ENCODE measurements around the gene LRP1B. TPM values are rescaled to one million over a fixed set of nuclear protein-coding genes. Genes with fewer than 3 reads are reported as not detected.

The LRP1B gene
- total RNA-seq, 1 experiment from 2014 or later: 0.21 TPM

DNA sequence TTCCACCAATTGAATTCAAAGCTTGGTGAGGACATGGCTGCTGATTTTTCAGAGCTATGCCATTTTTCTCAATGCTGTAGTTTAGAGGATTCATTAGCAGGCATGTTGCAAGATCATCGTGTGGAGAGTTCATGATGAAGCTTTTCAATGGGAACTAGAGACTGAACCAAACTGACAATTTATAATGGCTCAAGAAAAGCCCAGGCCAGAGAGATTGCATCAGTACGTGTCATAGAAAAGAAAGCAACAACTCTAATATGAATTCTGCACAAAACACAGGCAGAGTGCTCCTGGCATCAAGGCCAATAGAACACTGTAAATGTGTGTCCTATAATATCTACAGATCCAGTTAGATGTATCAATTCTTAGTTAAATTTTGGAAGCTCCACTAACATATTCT lies 477.6 kb downstream of the LRP1B start:
- no peak overlapping the region for H3K4me3 Mint-ChIP-seq (ENCODE audit: low read depth, unreplicated experiment)
- no peaks in the 10 kb centered on the region for H3K4me1 Mint-ChIP-seq (ENCODE audit: low read depth, unreplicated experiment)
- intact Hi-C loops (cut with micrococcal nuclease; ENCODE audit: unreplicated experiment): no loop called here
- no peak overlapping the region for H3K27ac Mint-ChIP-seq (ENCODE audit: unreplicated experiment)
- BruUV-seq (replicated peaks): no TSS peak
- CTCF ChIA-PET: interaction anchor here (0.6 kb wide), 1 partner anchor 145 kb away, joined by 3 read pairs; no protein-coding TSS in a partner anchor
- H3K9me3 Mint-ChIP-seq (ENCODE audit: low read depth, unreplicated experiment): peaks cover 4% of the 10 kb centered on the region
- H3K27me3 Mint-ChIP-seq (ENCODE audit: unreplicated experiment): no peaks in the 10 kb centered on the region
- H3K36me3 Mint-ChIP-seq (ENCODE audit: insufficient read depth, unreplicated experiment): no peaks in the 10 kb centered on the region
- no peak for DNase-seq
- TF ChIP-seq, protein P1, sequence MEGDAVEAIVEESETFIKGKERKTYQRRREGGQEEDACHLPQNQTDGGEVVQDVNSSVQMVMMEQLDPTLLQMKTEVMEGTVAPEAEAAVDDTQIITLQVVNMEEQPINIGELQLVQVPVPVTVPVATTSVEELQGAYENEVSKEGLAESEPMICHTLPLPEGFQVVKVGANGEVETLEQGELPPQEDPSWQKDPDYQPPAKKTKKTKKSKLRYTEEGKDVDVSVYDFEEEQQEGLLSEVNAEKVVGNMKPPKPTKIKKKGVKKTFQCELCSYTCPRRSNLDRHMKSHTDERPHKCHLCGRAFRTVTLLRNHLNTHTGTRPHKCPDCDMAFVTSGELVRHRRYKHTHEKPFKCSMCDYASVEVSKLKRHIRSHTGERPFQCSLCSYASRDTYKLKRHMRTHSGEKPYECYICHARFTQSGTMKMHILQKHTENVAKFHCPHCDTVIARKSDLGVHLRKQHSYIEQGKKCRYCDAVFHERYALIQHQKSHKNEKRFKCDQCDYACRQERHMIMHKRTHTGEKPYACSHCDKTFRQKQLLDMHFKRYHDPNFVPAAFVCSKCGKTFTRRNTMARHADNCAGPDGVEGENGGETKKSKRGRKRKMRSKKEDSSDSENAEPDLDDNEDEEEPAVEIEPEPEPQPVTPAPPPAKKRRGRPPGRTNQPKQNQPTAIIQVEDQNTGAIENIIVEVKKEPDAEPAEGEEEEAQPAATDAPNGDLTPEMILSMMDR (IDR thresholded peaks at IDR 0.05; ENCODE audit: unreplicated experiment): no peak

DNA sequence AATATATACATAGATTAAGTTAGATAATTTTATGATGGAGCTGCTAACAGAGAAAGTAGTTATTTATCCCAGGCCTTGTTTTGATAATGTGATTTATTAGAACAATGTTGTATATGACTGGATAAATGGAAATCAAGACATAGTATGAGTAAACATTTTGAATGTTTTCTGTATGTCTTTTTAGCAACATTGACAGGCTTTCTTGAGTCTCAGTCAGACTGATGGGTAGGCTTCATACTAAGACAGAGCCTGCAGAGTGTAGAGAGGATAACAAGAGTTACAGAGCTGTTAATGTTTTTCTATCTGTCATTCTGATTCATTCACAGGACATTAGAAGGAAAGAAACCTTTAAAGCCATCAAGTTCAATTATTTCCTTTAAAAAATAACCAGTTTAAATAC lies 478.5 kb downstream of the LRP1B start:
- no peak overlapping the region for H3K4me3 Mint-ChIP-seq (ENCODE audit: low read depth, unreplicated experiment)
- no peak for DNase-seq
- peaks cover 4% of the 10 kb centered on the region for H3K9me3 Mint-ChIP-seq (ENCODE audit: low read depth, unreplicated experiment)
- no peaks in the 10 kb centered on the region for H3K4me1 Mint-ChIP-seq (ENCODE audit: low read depth, unreplicated experiment)
- no TSS peak for BruUV-seq (replicated peaks)
- no peaks in the 10 kb centered on the region for H3K36me3 Mint-ChIP-seq (ENCODE audit: insufficient read depth, unreplicated experiment)
- intact Hi-C loops (cut with micrococcal nuclease; ENCODE audit: unreplicated experiment): no loop called here
- H3K27ac Mint-ChIP-seq (ENCODE audit: unreplicated experiment): no peak overlapping the region
- H3K27me3 Mint-ChIP-seq (ENCODE audit: unreplicated experiment): no peaks in the 10 kb centered on the region
- CTCF ChIA-PET: no interaction called here
- TF ChIP-seq, protein P1 (IDR thresholded peaks at IDR 0.05; ENCODE audit: unreplicated experiment): no peak

DNA sequence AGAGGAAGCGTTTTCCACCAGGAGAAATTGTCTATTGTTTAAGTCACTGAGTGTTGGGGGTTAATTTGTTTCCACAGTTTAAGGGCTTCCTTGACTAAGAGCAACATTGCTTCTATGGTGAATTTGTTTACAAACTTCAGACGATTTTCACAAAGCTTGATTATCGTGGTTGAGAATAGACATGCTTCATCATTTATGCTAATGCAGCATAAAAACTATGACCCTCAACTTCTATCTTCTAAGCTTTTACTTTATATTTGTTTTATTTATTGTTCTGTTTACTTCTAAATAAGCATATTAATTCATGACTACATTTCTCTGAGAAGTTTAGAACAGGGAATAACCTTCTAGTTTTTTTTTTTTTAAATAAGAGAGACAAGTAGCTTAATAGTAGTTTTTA lies 483.5 kb downstream of the LRP1B start:
- no peaks in the 10 kb centered on the region for H3K36me3 Mint-ChIP-seq (ENCODE audit: insufficient read depth, unreplicated experiment)
- no peak overlapping the region for H3K27ac Mint-ChIP-seq (ENCODE audit: unreplicated experiment)
- intact Hi-C loops (cut with micrococcal nuclease; ENCODE audit: unreplicated experiment): no loop called here
- CTCF ChIA-PET: no interaction called here
- no peak overlapping the region for H3K4me3 Mint-ChIP-seq (ENCODE audit: low read depth, unreplicated experiment)
- H3K27me3 Mint-ChIP-seq (ENCODE audit: unreplicated experiment): no peaks in the 10 kb centered on the region
- peaks cover 6% of the 10 kb centered on the region for H3K9me3 Mint-ChIP-seq (ENCODE audit: low read depth, unreplicated experiment)
- TF ChIP-seq, protein P1 (IDR thresholded peaks at IDR 0.05; ENCODE audit: unreplicated experiment): no peak
- no TSS peak for BruUV-seq (replicated peaks)
- H3K4me1 Mint-ChIP-seq (ENCODE audit: low read depth, unreplicated experiment): no peaks in the 10 kb centered on the region
- DNase-seq: no peak

DNA sequence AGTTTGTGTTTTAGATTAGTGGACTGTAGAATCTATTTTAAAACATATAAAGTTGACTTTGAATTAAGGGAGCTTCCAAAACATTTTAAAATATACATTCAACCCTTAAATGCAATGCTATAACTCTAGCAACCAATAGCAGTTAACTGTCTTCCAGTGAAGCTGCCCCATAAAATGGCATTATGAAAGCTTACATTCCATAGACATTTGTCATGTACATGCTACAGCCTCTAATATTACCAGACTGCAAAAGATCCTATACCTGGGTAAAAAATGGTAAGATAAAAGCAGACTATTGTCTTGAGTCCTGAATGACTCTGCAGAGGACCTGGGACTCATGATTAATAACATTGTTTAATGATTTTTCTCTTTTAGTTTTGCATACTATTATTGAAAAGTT lies 489.4 kb downstream of the LRP1B start:
- TF ChIP-seq, protein P1 (IDR thresholded peaks at IDR 0.05; ENCODE audit: unreplicated experiment): no peak
- Mint-ChIP-seq H3K4me3 (ENCODE audit: low read depth, unreplicated experiment) (no peak overlapping the region), H3K9me3 (ENCODE audit: low read depth, unreplicated experiment) (peaks cover 2% of the 10 kb centered on the region), H3K27me3 (ENCODE audit: unreplicated experiment) (no peaks in the 10 kb centered on the region), H3K27ac (ENCODE audit: unreplicated experiment) (no peak overlapping the region), H3K4me1 (ENCODE audit: low read depth, unreplicated experiment) (no peaks in the 10 kb centered on the region), H3K36me3 (ENCODE audit: insufficient read depth, unreplicated experiment) (no peaks in the 10 kb centered on the region)
- intact Hi-C loops (cut with micrococcal nuclease; ENCODE audit: unreplicated experiment): no loop called here
- CTCF ChIA-PET: interaction anchor here (0.8 kb wide), 1 partner anchor 13 kb away, joined by 3 read pairs; no protein-coding TSS in a partner anchor
- no TSS peak for BruUV-seq (replicated peaks)
- DNase-seq: no peak
